ENCODE results near the gene INAFM1. TPM values are rescaled to one million over a fixed set of nuclear protein-coding genes. Genes with fewer than 3 reads are reported as not detected.

The INAFM1 gene
- total and polyA plus RNA-seq, 9 of the 15 experiments (the other 6 are each of a cell fraction or from before 2014, with no cell fraction given) = 0.71 to 30.9 (median 3.1) TPM

DNA sequence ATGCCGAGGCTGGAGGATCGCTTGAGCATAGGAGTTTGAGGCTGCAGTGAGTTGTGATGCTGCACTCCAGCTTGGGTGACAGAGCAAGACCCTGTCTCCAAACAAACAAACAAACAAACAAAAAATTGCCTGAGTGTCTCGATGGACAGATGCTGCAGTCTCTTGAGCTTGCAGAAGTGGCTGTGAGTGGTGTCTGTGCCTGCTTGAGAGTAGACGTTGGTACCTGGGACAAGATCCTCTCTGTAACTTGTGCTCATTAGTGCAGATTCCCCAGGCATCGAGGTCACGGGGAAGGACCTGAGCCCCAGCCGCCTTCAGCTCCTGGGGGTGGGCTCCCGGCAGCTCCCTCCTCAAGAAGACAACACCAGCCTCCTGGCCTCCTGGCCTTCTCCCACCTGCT, 48.7 kb downstream of the INAFM1 start (continued):
- TF ChIP-seq, protein P1, sequence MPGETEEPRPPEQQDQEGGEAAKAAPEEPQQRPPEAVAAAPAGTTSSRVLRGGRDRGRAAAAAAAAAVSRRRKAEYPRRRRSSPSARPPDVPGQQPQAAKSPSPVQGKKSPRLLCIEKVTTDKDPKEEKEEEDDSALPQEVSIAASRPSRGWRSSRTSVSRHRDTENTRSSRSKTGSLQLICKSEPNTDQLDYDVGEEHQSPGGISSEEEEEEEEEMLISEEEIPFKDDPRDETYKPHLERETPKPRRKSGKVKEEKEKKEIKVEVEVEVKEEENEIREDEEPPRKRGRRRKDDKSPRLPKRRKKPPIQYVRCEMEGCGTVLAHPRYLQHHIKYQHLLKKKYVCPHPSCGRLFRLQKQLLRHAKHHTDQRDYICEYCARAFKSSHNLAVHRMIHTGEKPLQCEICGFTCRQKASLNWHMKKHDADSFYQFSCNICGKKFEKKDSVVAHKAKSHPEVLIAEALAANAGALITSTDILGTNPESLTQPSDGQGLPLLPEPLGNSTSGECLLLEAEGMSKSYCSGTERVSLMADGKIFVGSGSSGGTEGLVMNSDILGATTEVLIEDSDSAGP (CRISPR knock-in tag; IDR thresholded peaks at IDR 0.05) = no peak
- TF ChIP-seq, protein P2, sequence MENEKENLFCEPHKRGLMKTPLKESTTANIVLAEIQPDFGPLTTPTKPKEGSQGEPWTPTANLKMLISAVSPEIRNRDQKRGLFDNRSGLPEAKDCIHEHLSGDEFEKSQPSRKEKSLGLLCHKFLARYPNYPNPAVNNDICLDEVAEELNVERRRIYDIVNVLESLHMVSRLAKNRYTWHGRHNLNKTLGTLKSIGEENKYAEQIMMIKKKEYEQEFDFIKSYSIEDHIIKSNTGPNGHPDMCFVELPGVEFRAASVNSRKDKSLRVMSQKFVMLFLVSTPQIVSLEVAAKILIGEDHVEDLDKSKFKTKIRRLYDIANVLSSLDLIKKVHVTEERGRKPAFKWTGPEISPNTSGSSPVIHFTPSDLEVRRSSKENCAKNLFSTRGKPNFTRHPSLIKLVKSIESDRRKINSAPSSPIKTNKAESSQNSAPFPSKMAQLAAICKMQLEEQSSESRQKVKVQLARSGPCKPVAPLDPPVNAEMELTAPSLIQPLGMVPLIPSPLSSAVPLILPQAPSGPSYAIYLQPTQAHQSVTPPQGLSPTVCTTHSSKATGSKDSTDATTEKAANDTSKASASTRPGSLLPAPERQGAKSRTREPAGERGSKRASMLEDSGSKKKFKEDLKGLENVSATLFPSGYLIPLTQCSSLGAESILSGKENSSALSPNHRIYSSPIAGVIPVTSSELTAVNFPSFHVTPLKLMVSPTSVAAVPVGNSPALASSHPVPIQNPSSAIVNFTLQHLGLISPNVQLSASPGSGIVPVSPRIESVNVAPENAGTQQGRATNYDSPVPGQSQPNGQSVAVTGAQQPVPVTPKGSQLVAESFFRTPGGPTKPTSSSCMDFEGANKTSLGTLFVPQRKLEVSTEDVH (IDR thresholded peaks at IDR 0.05; ENCODE audit: low read depth, partially characterized antibody) = no peak
- TF ChIP-seq RERE (CRISPR knock-in tag; IDR thresholded peaks at IDR 0.05; ENCODE audit: borderline replicate concordance) = no peak
- no peak for TF ChIP-seq MIER1 (IDR thresholded peaks at IDR 0.05; ENCODE audit: low read depth)

All from K562 (cell line).